Kidney epithelial cell (primary cell): Measurements from ENCODE around the gene ALOX5. TPM values are rescaled to one million over a fixed set of nuclear protein-coding genes. Genes with fewer than 3 reads are reported as not detected.

ENCODE experiments used
- DNase-seq: peaks from one replicate; pipeline ENCODE4 v3.0.0-alpha.2; 2010; ENCODE audit warnings: low read depth
- H3K27me3 ChIP-seq: 2 replicates; pipeline ENCODE4 v1.6.0; 2011; ENCODE audit warnings: low read length; ENCODE audit not compliant: control insufficient read depth, insufficient read depth
- H3K36me3 ChIP-seq: 2 replicates; pipeline ENCODE4 v1.5.1; 2011; ENCODE audit warnings: low read length; ENCODE audit not compliant: control insufficient read depth, insufficient read depth
- H3K4me3 ChIP-seq: 2 replicates; pipeline ENCODE4 v1.5.1; 2011; ENCODE audit warnings: low read depth, mild to moderate bottlenecking, control low read depth, low read length
- total RNA-seq: library from RNA; depleted of rRNA; stranded (reverse); fragments of >200 nt; gene quantifications from 2 replicates; pipeline ENCODE4 v1.2.3, GENCODE V29; 2015
- TF ChIP-seq, protein P1 (sequence below): IDR thresholded peaks from 2 replicates; pipeline ENCODE4 v1.5.1; 2011; ENCODE audit warnings: mild to moderate bottlenecking, moderate library complexity, low read length, control low read depth, inconsistent platforms; ENCODE audit not compliant: insufficient read depth, poor library complexity, severe bottlenecking

Gene ALOX5
- total RNA-seq, 1 donor from 2014 or later = 18.7 TPM

DNA sequence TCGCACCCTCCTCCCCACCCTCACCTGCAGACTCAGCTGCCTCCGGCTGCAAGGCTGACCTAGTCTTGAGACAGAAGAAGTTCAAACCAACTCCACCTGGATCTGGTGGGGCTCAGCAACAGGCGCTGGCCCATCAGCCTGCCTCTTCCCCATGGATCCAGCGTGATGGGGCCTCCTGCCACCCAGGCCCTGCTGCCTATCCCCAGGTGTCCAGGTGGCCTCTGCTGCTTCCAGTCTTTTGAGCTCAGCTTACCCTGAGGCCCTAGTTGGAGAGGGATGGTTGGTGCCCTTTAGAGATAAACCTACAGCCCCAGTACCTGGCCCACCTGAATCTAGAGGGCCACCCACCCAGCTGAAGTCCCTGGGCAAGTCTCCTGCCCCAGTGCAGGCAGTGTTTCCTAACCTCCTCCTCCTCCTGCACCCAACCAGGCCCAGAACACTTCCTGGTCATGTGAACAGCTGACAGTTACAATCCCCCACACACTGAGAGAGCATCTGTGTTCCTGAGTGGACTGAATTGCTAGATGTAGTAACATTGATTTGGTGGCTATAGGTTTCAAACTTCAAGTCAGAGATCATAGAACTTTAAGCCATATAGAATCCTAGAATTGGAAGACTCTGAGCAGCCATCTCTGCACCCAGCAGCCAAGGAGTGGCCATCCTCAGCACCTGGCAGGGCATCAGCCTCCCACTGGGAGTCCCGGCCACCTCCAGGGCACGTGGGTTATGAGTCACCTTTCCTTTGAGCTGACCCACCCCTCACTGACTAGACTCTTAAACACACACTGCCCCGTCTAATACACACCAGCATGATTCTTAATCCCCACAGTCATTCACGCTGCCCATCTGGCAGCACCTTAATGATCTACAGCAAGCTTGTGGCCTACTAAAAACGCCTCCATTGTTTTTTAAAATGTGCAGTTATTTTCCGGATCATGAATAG is 51.9 kb downstream of the ALOX5 start:
- Histone ChIP-seq H3K27me3 (peaks cover 21% of the 10 kb centered on the region), H3K4me3 (no peak overlapping the region), H3K36me3 (no peaks in the 10 kb centered on the region)
- peak; percentile 34 for DNase-seq
- TF ChIP-seq, protein P1, sequence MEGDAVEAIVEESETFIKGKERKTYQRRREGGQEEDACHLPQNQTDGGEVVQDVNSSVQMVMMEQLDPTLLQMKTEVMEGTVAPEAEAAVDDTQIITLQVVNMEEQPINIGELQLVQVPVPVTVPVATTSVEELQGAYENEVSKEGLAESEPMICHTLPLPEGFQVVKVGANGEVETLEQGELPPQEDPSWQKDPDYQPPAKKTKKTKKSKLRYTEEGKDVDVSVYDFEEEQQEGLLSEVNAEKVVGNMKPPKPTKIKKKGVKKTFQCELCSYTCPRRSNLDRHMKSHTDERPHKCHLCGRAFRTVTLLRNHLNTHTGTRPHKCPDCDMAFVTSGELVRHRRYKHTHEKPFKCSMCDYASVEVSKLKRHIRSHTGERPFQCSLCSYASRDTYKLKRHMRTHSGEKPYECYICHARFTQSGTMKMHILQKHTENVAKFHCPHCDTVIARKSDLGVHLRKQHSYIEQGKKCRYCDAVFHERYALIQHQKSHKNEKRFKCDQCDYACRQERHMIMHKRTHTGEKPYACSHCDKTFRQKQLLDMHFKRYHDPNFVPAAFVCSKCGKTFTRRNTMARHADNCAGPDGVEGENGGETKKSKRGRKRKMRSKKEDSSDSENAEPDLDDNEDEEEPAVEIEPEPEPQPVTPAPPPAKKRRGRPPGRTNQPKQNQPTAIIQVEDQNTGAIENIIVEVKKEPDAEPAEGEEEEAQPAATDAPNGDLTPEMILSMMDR = no peak

DNA sequence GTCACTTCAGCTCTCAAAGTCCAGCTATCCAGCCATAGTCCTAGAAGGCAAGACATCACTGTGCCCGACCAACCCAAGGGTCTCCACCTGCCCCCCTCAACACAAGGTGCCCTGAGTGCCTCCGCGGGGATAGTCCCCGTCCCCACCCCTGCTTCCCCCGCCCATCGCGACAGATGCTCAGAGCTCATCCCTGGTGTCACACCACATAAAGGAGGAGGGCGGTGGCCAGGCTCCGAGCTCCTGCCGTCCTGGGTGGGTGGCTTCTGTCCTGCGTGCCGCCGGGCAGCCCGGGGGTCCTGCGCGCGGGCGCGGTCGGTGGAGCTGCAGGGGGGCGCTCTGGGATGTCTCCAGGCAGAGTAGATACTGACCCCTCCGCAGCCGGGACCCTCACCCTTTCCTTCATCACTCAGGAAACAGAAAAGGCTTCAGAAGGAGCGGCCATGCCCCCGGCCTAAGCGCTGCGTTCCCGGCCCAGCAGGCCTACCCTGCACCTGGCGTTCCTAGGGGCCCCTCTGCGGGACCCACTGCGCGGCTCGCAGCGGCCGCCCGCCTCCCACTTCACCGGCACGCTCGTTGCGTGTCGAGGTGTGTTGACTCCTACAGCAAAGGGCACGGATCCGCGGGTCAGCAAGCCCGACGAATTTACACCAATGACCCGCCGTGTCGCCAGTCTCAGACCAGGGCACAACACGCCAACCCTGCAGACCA is 53.4 kb downstream of the ALOX5 start:
- Histone ChIP-seq H3K27me3 (peaks cover 21% of the 10 kb centered on the region), H3K4me3 (no peak overlapping the region), H3K36me3 (no peaks in the 10 kb centered on the region)
- no peak for DNase-seq
- TF ChIP-seq, protein P1 = no peak

DNA sequence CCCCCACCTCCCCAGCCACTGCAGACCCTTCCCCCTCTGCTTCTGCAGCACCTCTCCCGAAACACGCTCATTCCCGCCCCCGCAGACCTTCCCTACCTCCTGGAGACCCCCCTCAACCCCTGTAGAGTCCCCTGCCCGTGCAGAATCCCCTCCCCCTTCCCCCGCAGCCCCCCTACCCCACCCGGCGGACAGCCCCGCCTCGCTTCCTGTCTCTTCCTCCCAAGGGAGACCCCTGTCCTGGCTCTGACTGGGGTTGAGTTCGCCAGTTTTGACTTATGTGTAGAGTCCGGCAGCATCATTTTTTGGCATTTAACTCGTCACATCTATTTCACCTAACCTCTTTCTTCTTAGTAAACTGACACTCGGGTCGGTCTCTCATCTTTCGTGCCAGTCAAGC is 54.0 kb downstream of the ALOX5 start:
- peaks cover 21% of the 10 kb centered on the region for H3K27me3 ChIP-seq
- TF ChIP-seq, protein P1 = no peak
- no peak overlapping the region for H3K4me3 ChIP-seq
- H3K36me3 ChIP-seq = no peaks in the 10 kb centered on the region
- DNase-seq = no peak

DNA sequence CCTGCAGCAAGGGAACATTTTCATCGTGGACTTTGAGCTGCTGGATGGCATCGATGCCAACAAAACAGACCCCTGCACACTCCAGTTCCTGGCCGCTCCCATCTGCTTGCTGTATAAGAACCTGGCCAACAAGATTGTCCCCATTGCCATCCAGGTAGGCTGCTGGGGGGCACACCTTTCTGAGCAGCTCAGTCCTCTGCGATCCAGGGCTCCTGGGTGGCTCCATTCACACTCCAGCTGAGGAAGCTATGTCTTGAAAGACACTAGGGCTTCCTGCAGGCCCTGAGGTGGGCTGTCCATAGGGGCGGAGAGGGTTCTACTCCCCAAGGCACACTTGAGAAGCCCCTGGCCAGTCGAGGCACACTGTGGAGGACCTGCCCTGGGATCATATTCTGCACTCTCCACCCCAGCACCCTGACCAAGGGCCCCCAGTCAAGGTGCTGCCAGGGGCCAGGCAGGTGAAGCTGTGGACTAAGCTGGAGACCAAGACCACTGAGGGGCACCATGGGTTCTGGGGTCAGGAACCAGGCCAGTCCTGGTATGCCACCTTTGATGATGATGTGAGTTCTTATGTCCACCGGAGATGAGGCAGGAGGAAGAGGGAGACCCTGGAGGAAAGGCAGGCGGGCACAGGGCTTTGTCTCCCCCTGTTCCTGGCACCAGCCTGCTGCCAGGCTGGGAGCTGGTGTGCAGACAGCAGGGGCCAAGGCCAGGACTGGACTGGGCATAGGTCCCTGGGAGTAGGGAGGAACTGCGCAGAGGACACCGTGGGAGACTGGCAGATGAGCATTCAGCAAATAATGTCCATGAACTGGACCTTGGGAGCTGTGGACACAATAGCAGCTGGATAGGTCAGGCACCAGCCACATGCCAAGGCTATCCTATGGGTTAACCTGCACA is 54.8 kb downstream of the ALOX5 start:
- Histone ChIP-seq H3K27me3 (peaks cover 21% of the 10 kb centered on the region), H3K36me3 (no peaks in the 10 kb centered on the region), H3K4me3 (no peak overlapping the region)
- TF ChIP-seq, protein P1 = no peak
- no peak for DNase-seq

DNA sequence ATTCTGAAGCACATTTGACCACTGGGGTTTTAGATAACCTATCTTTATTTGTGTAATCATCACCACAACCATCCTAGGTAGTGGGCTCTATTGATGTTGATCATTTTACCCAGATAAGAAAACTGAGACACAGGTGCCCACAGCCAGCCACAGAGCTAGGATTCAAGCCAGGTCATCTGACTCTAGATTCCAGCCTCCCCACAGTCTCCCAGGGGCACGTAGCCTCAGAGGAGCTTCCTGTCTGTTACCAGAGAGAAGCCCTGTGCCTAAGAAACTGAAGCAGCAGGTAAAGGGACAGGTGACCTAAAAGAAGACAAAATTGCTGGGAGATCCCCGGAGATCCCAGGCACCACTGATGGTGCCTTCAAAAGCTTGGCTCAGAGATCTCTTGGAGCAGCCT is 55.8 kb downstream of the ALOX5 start:
- TF ChIP-seq, protein P1 = no peak
- peaks cover 21% of the 10 kb centered on the region for H3K27me3 ChIP-seq
- H3K4me3 ChIP-seq = no peak overlapping the region
- DNase-seq = no peak
- H3K36me3 ChIP-seq = no peaks in the 10 kb centered on the region
